Testis (tissue), 2 donors: Measurements from ENCODE around the gene SOX8.
"Not testable (repeated sequence)": the region's sequence is repeated elsewhere in the genome, so short reads cannot be mapped to it uniquely, and the experiment has no call there.

Experiments used
- CTCF ChIP-seq, 3 experiments: fragments of 450-650 bp in 2 of 3; fragments of 200-600 bp in 1 of 3; sonication (generic) in 1 of 3; IDR thresholded peaks; one replicate each; pipeline ENCODE4 v1.5.1; 2016 to 2019; ENCODE audit warnings: antibody characterized with exemption in 3 of 3, mild to moderate bottlenecking in 2 of 3, moderate library complexity in 1 of 3
- POLR2A ChIP-seq: fragments of 450-650 bp; IDR thresholded peaks from one replicate; pipeline ENCODE4 v1.6.1; 2017; ENCODE audit warnings: antibody characterized with exemption, mild to moderate bottlenecking, moderate library complexity

- not testable (repeated sequence) for TF ChIP-seq CTCF (IDR thresholded peaks at IDR 0.05); POLR2A
Measured at GRCh38 chr16:955766-956165, 25.8 kb upstream of the SOX8 start.
